ENCODE data around the gene CETP. TPM values are rescaled to one million over a fixed set of nuclear protein-coding genes. Genes with fewer than 3 reads are reported as not detected.

CETP gene
- total and polyA plus RNA-seq, 2 of the 13 experiments (the other 11 are each of a cell fraction or from before 2014, with no cell fraction given), result 0.31 to 9.8 TPM

- no peak for TF ChIP-seq CHD2 (IDR thresholded peaks at IDR 0.05; ENCODE audit: low read depth, low read length)
- TF ChIP-seq ZFX (CRISPR knock-in tag; IDR thresholded peaks at IDR 0.05; ENCODE audit: low read depth), result peak; percentile 51
- TF ChIP-seq MYPOP (CRISPR knock-in tag; IDR thresholded peaks at IDR 0.05), result no peak
- TF ChIP-seq ZNF205 (CRISPR knock-in tag; IDR thresholded peaks at IDR 0.05), result no peak
- TF ChIP-seq ZNF225 (CRISPR knock-in tag; IDR thresholded peaks at IDR 0.05), result no peak
- TF ChIP-seq ZNF580 (CRISPR knock-in tag; IDR thresholded peaks at IDR 0.05; ENCODE audit: borderline replicate concordance, low read depth), result 0 out of 2 replicates have a peak, but pooled peaks have one; percentile 2
- TF ChIP-seq ZNF354B (CRISPR knock-in tag; IDR thresholded peaks at IDR 0.05), result no peak
- peak; percentile 60 for TF ChIP-seq SAP130 (CRISPR knock-in tag; IDR thresholded peaks at IDR 0.05; ENCODE audit: low read depth)
- 0 out of 2 replicates have a peak, but pooled peaks have one; percentile 17 for TF ChIP-seq SNAI1 (CRISPR knock-in tag; IDR thresholded peaks at IDR 0.05; ENCODE audit: borderline replicate concordance)
- TF ChIP-seq NRL (CRISPR knock-in tag; IDR thresholded peaks at IDR 0.05; ENCODE audit: borderline replicate concordance), result 0 out of 2 replicates have a peak, but pooled peaks have one; percentile 2
- no peak for TF ChIP-seq MBNL3 (CRISPR knock-in tag; conservative IDR thresholded peaks at IDR 0.05)
- TF ChIP-seq NFRKB (IDR thresholded peaks at IDR 0.05), result no peak
- no peak for TF ChIP-seq IKZF1 (IDR thresholded peaks at IDR 0.05)
- no peak for TF ChIP-seq SRF (IDR thresholded peaks at IDR 0.05; ENCODE audit: low read depth, low read length)
- TF ChIP-seq ZNF530 (CRISPR knock-in tag; IDR thresholded peaks at IDR 0.05; ENCODE audit: low read depth), result no peak
- no peak for TF ChIP-seq ZBTB1 (CRISPR knock-in tag; IDR thresholded peaks at IDR 0.05; ENCODE audit: borderline replicate concordance)
- peak; percentile 32; the same call in 1 of the 2 replicates for TF ChIP-seq ZNF605 (CRISPR knock-in tag; IDR thresholded peaks at IDR 0.05)
- TF ChIP-seq TEAD3 (CRISPR knock-in tag; optimal IDR thresholded peaks at IDR 0.05; ENCODE audit: borderline replicate concordance), result peak; percentile 18
- TF ChIP-seq ZFP36 (IDR thresholded peaks at IDR 0.05; ENCODE audit: borderline replicate concordance, low read depth, low read length, partially characterized antibody), result no peak
- no peak for TF ChIP-seq ZFP36L2 (CRISPR knock-in tag; IDR thresholded peaks at IDR 0.05)
- 0 out of 2 replicates have a peak, but pooled peaks have one; percentile 23 for TF ChIP-seq SAFB2 (CRISPR knock-in tag; IDR thresholded peaks at IDR 0.05; ENCODE audit: borderline replicate concordance, low read depth)
- TF ChIP-seq GMEB1 (CRISPR knock-in tag; IDR thresholded peaks at IDR 0.05; ENCODE audit: borderline replicate concordance), result no peak
- no peak for TF ChIP-seq KAT8 (CRISPR knock-in tag; IDR thresholded peaks at IDR 0.05)
- no peak for TF ChIP-seq ZNF816 (CRISPR knock-in tag; IDR thresholded peaks at IDR 0.05; ENCODE audit: borderline replicate concordance)
- no peak for TF ChIP-seq TRIM24 (CRISPR knock-in tag; IDR thresholded peaks at IDR 0.05)
- TF ChIP-seq HNRNPK (IDR thresholded peaks at IDR 0.05; ENCODE audit: low read depth, low read length, poor library complexity, severe bottlenecking), result no peak
- TF ChIP-seq MYC (CRISPR knock-in tag; IDR thresholded peaks at IDR 0.05; ENCODE audit: borderline replicate concordance), result peak; percentile 52; the same call in 1 of the 2 replicates
- TF ChIP-seq MXI1 (IDR thresholded peaks at IDR 0.05; ENCODE audit: borderline replicate concordance, low read depth, low read length), result peak; percentile 31; the same call in 1 of the 3 replicates
- no peak for TF ChIP-seq KAT7 (CRISPR knock-in tag; IDR thresholded peaks at IDR 0.05; ENCODE audit: borderline replicate concordance)
Measured at GRCh38 chr16:56972403-56973293, 10.9 kb downstream of the CETP start (continued).
